K562 (cell line): ENCODE data around the gene LSR. TPM values are rescaled to one million over a fixed set of nuclear protein-coding genes. Genes with fewer than 3 reads are reported as not detected.
A peak's percentile ranks its signal among the peaks of the same experiment; 100 is the strongest.

Experiments used
- FOS ChIP-seq: IDR thresholded peaks from 3 replicates; pipeline ENCODE4 v1.6.1; 2011; ENCODE audit not compliant: insufficient read length; ENCODE audit errors: extremely low read depth
- KAT2B ChIP-seq: IDR thresholded peaks from one replicate; pipeline ENCODE4 v1.6.1; 2012; ENCODE audit warnings: low read depth, mild to moderate bottlenecking, control low read depth, inconsistent platforms, low read length, moderate library complexity
- NCOR1 ChIP-seq: fragments of 450-650 bp; IDR thresholded peaks from 2 replicates; pipeline ENCODE4 v1.6.1; 2016; ENCODE audit warnings: mild to moderate bottlenecking, moderate library complexity
- PHB ChIP-seq: fragments of 250-450 bp; sonication (Bioruptor Pico); IDR thresholded peaks from 2 replicates; pipeline ENCODE4 v1.5.0; 2021
- RCOR1 ChIP-seq, 2 experiments: IDR thresholded peaks; 2 replicates each; pipeline ENCODE4 v1.6.1; 2012; ENCODE audit warnings: low read depth in 2 of 2, low read length in 2 of 2, borderline replicate concordance in 1 of 2, improper control_type of control experiment in 1 of 2
- RHOXF2B ChIP-seq: fragments of 250-450 bp; sonication (Bioruptor Pico); conservative IDR thresholded peaks from 2 replicates; pipeline ENCODE4 v1.5.1; 2021
- SMC3 ChIP-seq: conservative IDR thresholded peaks from 2 replicates; pipeline ENCODE4 v1.6.1; 2011; ENCODE audit warnings: low read depth, low read length, improper control_type of control experiment; ENCODE audit not compliant: insufficient read depth
- TCF7L2 ChIP-seq: fragments of 150-350 bp; IDR thresholded peaks from 2 replicates; pipeline ENCODE4 v1.6.1; 2016; ENCODE audit warnings: low read depth, mild to moderate bottlenecking, low read length, moderate library complexity
- polyA plus RNA-seq, 8 experiments: library from polyadenylated mRNA; depleted of rRNA in 4 of 8; stranded (reverse) in 5 of 8; unstranded in 3 of 8; fragments of >200 nt; fragmentation: Nextera tagmentation in 2 of 8; fragmentation: Illumina TruSeq in 1 of 8; extraction: Ambion mirVana in 2 of 8; extraction: Trizol in 1 of 8; gene quantifications; 2 replicates each; pipeline versions ENCODE4 v1.2.1 to v1.2.3, GENCODE V29; 2011 to 2014; ENCODE audit warnings: inconsistent platforms in 1 of 8, missing spikeins in 1 of 8
- total RNA-seq, 7 experiments: library from RNA; depleted of rRNA in 6 of 7; stranded (reverse); fragments of >200 nt in 6 of 7; fragmentation: Illumina TruSeq in 2 of 7; extraction: Trizol in 2 of 7; gene quantifications; 2 replicates each; pipeline versions ENCODE4 v1.2.1 to v1.2.3, GENCODE V29; 2011 to 2021; ENCODE audit warnings: low replicate concordance in 1 of 7
- TF ChIP-seq, protein P1 (sequence below): fragments of 450-650 bp; IDR thresholded peaks from 2 replicates; pipeline ENCODE4 v1.6.1; 2016; ENCODE audit warnings: mild to moderate bottlenecking, moderate library complexity
- TF ChIP-seq, protein P2 (sequence below): sonication (generic); formaldehyde crosslinking; IDR thresholded peaks from 2 replicates; pipeline ENCODE4 v1.9.0; 2022; ENCODE audit warnings: mild to moderate bottlenecking, missing genetic modification reagents
- TF ChIP-seq, protein P3 (sequence below): conservative IDR thresholded peaks from 2 replicates; pipeline ENCODE4 v1.6.1; 2011; ENCODE audit warnings: low read depth, mild to moderate bottlenecking, low read length; ENCODE audit not compliant: control insufficient read depth

The LSR gene
- total and polyA plus RNA-seq, 9 of the 15 experiments (the other 6 are each of a cell fraction or from before 2014, with no cell fraction given), result 0.44 to 87.9 (median 28.0) TPM

DNA sequence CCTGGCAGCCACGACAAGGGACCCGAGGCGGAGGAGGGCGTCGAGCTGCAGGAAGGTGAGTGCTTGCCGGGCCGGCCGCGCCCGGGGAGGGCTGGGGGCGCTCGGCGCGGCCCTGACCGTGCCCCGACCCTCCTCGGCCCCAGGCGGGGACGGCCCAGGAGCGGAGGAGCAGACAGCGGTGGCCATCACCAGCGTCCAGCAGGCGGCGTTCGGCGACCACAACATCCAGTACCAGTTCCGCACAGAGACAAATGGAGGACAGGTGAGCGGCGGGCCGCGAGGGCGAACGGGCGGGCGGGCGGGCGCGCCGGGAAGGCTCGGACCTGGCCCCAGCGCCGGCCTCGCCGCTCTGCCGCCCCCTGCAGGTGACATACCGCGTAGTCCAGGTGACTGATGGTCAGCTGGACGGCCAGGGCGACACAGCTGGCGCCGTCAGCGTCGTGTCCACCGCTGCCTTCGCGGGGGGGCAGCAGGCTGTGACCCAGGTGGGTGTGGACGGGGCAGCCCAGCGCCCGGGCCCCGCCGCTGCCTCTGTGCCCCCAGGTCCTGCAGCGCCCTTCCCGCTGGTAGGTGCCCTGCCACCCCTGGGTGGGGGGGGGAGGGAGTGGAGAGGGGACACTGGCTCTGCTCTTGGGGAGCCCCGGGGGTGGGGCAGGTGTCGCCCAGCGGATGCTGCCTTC, 20.8 kb downstream of the LSR start (continued):
- TF ChIP-seq KAT2B (no peak), PHB (CRISPR knock-in tag) (no peak), NCOR1 (0 out of 2 replicates have a peak, but pooled peaks have one; percentile 14), SMC3 (peak; percentile 66), TCF7L2 (no peak), RCOR1 (IDR thresholded peaks at IDR 0.05; ENCODE audit: borderline replicate concordance in 1 of 2, low read depth in 2 of 2, low read length in 2 of 2) (peak in 1 of 2 experiments; percentile 42; a peak in 2 of 4 replicates), RHOXF2B (no peak), FOS (no peak)
- TF ChIP-seq, protein P1, sequence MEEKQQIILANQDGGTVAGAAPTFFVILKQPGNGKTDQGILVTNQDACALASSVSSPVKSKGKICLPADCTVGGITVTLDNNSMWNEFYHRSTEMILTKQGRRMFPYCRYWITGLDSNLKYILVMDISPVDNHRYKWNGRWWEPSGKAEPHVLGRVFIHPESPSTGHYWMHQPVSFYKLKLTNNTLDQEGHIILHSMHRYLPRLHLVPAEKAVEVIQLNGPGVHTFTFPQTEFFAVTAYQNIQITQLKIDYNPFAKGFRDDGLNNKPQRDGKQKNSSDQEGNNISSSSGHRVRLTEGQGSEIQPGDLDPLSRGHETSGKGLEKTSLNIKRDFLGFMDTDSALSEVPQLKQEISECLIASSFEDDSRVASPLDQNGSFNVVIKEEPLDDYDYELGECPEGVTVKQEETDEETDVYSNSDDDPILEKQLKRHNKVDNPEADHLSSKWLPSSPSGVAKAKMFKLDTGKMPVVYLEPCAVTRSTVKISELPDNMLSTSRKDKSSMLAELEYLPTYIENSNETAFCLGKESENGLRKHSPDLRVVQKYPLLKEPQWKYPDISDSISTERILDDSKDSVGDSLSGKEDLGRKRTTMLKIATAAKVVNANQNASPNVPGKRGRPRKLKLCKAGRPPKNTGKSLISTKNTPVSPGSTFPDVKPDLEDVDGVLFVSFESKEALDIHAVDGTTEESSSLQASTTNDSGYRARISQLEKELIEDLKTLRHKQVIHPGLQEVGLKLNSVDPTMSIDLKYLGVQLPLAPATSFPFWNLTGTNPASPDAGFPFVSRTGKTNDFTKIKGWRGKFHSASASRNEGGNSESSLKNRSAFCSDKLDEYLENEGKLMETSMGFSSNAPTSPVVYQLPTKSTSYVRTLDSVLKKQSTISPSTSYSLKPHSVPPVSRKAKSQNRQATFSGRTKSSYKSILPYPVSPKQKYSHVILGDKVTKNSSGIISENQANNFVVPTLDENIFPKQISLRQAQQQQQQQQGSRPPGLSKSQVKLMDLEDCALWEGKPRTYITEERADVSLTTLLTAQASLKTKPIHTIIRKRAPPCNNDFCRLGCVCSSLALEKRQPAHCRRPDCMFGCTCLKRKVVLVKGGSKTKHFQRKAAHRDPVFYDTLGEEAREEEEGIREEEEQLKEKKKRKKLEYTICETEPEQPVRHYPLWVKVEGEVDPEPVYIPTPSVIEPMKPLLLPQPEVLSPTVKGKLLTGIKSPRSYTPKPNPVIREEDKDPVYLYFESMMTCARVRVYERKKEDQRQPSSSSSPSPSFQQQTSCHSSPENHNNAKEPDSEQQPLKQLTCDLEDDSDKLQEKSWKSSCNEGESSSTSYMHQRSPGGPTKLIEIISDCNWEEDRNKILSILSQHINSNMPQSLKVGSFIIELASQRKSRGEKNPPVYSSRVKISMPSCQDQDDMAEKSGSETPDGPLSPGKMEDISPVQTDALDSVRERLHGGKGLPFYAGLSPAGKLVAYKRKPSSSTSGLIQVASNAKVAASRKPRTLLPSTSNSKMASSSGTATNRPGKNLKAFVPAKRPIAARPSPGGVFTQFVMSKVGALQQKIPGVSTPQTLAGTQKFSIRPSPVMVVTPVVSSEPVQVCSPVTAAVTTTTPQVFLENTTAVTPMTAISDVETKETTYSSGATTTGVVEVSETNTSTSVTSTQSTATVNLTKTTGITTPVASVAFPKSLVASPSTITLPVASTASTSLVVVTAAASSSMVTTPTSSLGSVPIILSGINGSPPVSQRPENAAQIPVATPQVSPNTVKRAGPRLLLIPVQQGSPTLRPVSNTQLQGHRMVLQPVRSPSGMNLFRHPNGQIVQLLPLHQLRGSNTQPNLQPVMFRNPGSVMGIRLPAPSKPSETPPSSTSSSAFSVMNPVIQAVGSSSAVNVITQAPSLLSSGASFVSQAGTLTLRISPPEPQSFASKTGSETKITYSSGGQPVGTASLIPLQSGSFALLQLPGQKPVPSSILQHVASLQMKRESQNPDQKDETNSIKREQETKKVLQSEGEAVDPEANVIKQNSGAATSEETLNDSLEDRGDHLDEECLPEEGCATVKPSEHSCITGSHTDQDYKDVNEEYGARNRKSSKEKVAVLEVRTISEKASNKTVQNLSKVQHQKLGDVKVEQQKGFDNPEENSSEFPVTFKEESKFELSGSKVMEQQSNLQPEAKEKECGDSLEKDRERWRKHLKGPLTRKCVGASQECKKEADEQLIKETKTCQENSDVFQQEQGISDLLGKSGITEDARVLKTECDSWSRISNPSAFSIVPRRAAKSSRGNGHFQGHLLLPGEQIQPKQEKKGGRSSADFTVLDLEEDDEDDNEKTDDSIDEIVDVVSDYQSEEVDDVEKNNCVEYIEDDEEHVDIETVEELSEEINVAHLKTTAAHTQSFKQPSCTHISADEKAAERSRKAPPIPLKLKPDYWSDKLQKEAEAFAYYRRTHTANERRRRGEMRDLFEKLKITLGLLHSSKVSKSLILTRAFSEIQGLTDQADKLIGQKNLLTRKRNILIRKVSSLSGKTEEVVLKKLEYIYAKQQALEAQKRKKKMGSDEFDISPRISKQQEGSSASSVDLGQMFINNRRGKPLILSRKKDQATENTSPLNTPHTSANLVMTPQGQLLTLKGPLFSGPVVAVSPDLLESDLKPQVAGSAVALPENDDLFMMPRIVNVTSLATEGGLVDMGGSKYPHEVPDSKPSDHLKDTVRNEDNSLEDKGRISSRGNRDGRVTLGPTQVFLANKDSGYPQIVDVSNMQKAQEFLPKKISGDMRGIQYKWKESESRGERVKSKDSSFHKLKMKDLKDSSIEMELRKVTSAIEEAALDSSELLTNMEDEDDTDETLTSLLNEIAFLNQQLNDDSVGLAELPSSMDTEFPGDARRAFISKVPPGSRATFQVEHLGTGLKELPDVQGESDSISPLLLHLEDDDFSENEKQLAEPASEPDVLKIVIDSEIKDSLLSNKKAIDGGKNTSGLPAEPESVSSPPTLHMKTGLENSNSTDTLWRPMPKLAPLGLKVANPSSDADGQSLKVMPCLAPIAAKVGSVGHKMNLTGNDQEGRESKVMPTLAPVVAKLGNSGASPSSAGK, result no peak
- TF ChIP-seq, protein P2, sequence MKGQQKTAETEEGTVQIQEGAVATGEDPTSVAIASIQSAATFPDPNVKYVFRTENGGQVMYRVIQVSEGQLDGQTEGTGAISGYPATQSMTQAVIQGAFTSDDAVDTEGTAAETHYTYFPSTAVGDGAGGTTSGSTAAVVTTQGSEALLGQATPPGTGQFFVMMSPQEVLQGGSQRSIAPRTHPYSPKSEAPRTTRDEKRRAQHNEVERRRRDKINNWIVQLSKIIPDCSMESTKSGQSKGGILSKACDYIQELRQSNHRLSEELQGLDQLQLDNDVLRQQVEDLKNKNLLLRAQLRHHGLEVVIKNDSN (CRISPR knock-in tag), result peak; percentile 63
- TF ChIP-seq, protein P3, sequence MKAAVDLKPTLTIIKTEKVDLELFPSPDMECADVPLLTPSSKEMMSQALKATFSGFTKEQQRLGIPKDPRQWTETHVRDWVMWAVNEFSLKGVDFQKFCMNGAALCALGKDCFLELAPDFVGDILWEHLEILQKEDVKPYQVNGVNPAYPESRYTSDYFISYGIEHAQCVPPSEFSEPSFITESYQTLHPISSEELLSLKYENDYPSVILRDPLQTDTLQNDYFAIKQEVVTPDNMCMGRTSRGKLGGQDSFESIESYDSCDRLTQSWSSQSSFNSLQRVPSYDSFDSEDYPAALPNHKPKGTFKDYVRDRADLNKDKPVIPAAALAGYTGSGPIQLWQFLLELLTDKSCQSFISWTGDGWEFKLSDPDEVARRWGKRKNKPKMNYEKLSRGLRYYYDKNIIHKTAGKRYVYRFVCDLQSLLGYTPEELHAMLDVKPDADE, result peak; percentile 69; the same call in 1 of the 2 replicates
